NT2/D1 (cell line): ENCODE data around the gene CHURC1.

Experiments
- YY1 ChIP-seq: IDR thresholded peaks from 2 replicates; pipeline ENCODE4 v1.6.1; 2011; ENCODE audit not compliant: insufficient read length, insufficient read depth
- ZNF274 ChIP-seq: IDR thresholded peaks from 2 replicates; pipeline ENCODE4 v1.6.1; 2011; ENCODE audit warnings: mild to moderate bottlenecking, low read depth, low read length

DNA sequence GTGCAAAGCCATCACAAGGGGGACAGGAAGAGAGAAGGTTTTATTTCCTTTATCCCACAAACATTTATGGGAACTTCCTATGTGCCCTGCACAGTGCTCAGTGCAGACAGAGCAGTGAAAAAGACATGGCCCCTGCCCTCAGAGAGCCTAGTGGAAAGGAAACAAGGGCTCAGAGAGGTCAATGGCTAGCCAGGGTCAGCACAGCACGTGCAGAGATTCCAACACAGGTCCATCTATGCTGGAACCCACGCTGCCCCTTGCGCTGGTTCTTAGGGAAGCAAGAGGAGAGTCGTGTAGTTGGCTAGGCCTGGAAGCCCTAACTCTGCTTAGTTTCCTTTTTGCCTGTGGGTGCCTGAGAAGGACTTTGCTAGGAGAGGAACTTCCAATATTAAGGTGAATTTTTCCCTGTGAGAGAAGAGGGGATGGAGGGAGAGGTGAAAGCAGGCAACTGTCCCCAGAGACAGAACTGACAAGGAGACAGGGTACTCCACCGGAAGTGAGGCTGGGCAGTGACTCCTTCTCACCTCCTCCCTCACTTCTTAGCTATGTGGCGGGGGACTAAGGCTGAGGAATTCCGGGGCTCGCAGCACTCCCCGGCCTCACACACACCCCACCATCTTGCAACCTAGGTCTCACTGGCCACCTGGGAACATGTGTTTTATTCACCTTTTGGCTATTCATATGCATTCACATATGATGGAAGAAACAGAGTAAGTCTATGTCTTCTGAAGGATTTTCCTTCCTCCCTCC lies 40.4 kb downstream of the CHURC1 start:
- TF ChIP-seq ZNF274 (no peak), YY1 (no peak)
